Motor neuron (in vitro differentiated cells): ENCODE measurements around the gene GMCL1. TPM values are rescaled to one million over a fixed set of nuclear protein-coding genes. Genes with fewer than 3 reads are reported as not detected.
"Not testable (repeated sequence)": the region's sequence is repeated elsewhere in the genome, so short reads cannot be mapped to it uniquely, and the experiment has no call there.

Experiments used
- ATAC-seq, 8 experiments: fragments of 200-7000 bp; cut with Tn5 transposase; replicated peaks in 6 of 8; 2 replicates each; pipeline ENCODE4 v1.8.0; 2021; ENCODE audit warnings: mild to moderate bottlenecking in 8 of 8, moderate library complexity in 8 of 8
- H3K27ac ChIP-seq, 2 donors: fragments of 250-450 bp; sonication (Bioruptor Pico); 2 replicates each; pipeline ENCODE4 v1.9.0; 2021; ENCODE audit warnings: antibody characterized with exemption in 2 of 2, mild to moderate bottlenecking in 2 of 2, moderate library complexity in 1 of 2
- H3K4me1 ChIP-seq, 2 donors: fragments of 250-450 bp; sonication (Bioruptor Pico); replicated peaks in 1 of 2; 2 replicates each; pipeline ENCODE4 v1.6.1; 2021; ENCODE audit warnings: antibody characterized with exemption in 2 of 2, mild to moderate bottlenecking in 2 of 2, moderate library complexity in 1 of 2
- H3K4me3 ChIP-seq, 5 donors: fragments of 250-450 bp; sonication (Bioruptor Pico); 2 replicates each; pipeline ENCODE4 v1.9.0; 2021; ENCODE audit warnings: antibody characterized with exemption in 5 of 5, mild to moderate bottlenecking in 5 of 5, moderate library complexity in 4 of 5
- WGBS, 10 experiments: fragments of 450-650 bp; shearing (Covaris generic); methylation state at CpG; one replicate each; pipeline ENCODE4 v1.0.0; 2022; 5-methylcytosine and 5-hydroxymethylcytosine counted together
- in situ Hi-C, 9 experiments: fragments of 400-800 bp; cut with MboI; loops; one replicate each; pipeline ENCODE4 v1.15.0; 2021; ENCODE audit warnings: low sequenced_read_pairs in 9 of 9, low pct_unique_long_range_greater_than_20kb in 2 of 9; ENCODE audit not compliant: unreplicated experiment in 9 of 9
- total RNA-seq, 8 experiments: library from RNA; unstranded; fragments of 300-600 nt; gene quantifications; 2 replicates each; pipeline versions ENCODE4 v1.2.3 to v1.2.4, GENCODE V29; 2022

The GMCL1 gene
- total RNA-seq, 8 experiments from 2014 or later, result 6.4 to 19.5 (median 8.5) TPM

DNA sequence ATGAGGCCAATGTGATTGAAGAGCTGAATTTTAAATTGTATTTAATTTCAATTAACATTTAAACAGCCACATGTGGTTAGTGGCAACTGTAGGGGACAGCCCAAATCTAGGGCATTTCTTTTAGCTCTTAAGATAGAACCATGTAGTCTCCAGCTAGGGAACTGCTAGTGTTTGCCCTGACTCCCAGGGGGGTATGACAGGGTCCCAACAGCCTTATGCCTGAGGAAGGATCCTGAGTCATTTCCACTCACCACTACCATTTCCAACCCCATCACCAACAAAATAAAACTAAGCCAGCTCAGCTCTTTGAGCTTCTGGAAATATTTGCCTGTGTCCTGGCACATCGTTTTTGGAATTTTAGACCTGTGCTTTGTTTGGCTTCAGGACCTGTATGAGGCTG lies 13.7 kb upstream of the GMCL1 start:
- in situ Hi-C loops, result loop anchor here in 4 of 9 experiments (5.0 to 25.0 kb wide), 4 partner anchors 88 to 253 kb away; no protein-coding TSS in a partner anchor
- 25 to 60% (median 44%) methylated on average over 1 of the region's 1 CpG; no CpG with 5 or more reads in 7 of the 10 experiments for WGBS, 10 experiments
- Histone ChIP-seq H3K4me3 (no peak overlapping the region), H3K27ac (no peak overlapping the region), H3K4me1 (no peaks in the 10 kb centered on the region)
- ATAC-seq, result no peak

DNA sequence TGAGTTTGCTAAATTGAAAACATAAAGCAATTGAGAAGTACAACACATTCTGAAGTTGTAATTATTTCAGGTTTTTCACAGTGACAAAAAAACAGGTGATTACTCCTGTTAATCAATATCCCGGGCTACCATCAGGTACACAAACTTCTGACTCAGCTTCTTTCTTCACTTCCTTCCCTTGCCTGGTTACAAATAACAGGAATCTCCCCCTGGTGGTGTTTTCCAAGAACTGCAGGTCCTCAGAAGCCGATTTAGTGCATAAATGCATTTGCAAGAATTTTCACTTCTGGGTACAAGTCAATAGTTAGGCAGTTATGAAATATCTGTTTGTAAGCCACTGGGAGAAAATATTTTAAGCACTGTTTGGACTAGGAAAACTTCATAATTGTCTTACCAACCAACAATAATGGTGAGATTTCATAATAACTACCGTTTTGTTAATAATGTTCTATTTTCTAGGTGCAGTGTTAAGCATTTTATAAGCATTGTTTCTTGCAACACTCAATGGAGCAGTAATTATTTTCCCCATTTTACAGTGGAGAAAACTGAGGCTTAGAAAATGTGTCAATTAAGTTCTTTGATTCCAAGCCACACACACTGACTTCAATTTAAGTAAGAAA lies 12.4 kb upstream of the GMCL1 start:
- no peak overlapping the region for H3K27ac ChIP-seq
- no peak overlapping the region for H3K4me3 ChIP-seq
- peak in 7 of 8 experiments; percentile 35 to 69 (median 54) for ATAC-seq
- in situ Hi-C loops, result loop anchor here in 4 of 9 experiments (5.0 to 25.0 kb wide), 4 partner anchors 90 to 255 kb away; no protein-coding TSS in a partner anchor
- no peaks in the 10 kb centered on the region for H3K4me1 ChIP-seq
- 0 to 40% (median 19%) methylated on average over 1 to 3 of the region's 3 CpGs for WGBS, 10 experiments

- 40 to 100% (median 83%) methylated on average over 1 to 4 of the region's 4 CpGs; no CpG with 5 or more reads in 3 of the 10 experiments for WGBS, 10 experiments
- Histone ChIP-seq H3K4me3 (no peak overlapping the region), H3K27ac (no peak overlapping the region), H3K4me1 (no peaks in the 10 kb centered on the region)
- no peak for ATAC-seq
- in situ Hi-C loops, result loop anchor here in 4 of 9 experiments (5.0 to 25.0 kb wide), 4 partner anchors 91 to 256 kb away; no protein-coding TSS in a partner anchor
Measured at GRCh38 chr2:69817729-69818501, 11.5 kb upstream of the GMCL1 start.

DNA sequence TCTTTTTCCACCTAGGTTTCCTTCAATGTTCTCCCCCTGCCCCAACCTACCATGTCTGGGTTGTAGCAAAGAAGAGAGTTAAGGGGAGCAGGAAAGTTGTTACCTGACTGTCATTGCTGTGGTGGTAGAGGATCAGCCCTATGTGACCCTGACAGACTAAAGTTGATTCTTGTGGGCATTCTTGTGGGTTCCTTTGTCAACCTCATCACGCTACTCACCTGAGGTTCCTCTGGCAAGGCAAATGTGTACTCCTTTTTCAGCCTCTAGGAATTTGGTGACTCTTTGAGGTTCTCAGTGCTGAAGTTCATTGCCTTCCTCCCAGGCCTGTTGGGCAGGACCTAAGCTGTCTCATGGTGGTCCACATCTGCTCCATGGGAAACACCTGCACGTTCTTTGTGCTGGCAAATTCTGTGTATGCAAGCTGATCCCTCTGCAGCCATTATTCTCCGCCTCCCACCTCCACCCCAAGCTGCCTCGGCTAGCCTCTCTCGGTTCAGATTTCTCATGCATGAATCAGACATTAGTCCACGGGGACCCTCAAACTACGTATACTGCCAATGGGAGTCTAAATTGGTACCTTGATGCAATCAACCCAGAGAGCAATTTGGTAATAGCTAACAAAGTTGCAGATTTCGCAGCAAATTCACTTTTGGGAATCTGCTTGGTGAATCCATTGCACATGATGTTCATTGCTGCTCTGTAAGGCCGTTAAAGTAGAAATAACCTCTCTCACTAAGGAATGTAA lies 1.5 kb upstream of the GMCL1 start:
- in situ Hi-C loops, result no loop called here
- no peak for ATAC-seq
- Histone ChIP-seq H3K27ac (no peak overlapping the region), H3K4me3 (no peak overlapping the region), H3K4me1 (peaks cover 11 to 16% of the 10 kb centered on the region in 2 donors)
- 49 to 100% (median 94%) methylated on average over 2 to 8 of the region's 9 CpGs; no CpG with 5 or more reads in 2 of the 10 experiments for WGBS, 10 experiments

DNA sequence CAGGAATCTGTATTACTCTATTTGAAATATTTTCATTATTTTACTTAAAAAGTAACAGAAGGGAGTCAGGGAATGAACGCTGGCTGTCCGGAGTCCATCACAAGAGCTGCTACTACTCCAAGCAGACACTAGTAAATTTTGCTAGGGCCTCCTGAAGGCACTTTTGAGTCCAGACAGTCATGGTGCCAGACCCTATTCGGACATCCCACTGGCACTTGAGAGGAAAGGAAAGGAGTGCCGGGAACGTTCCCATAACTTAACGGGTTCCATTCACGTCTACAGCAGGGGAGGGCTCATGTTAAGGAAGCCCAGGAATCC lies 563 bp upstream of the GMCL1 start:
- no peak for ATAC-seq
- in situ Hi-C loops, result no loop called here
- Histone ChIP-seq H3K27ac (peak overlapping the region; percentile 78 to 90), H3K4me3 (peak overlapping the region; percentile 57 to 91 (median 72)), H3K4me1 (peaks cover 11 to 16% of the 10 kb centered on the region in 2 donors)
- 0 to 19% (median 5%) methylated on average over 1 to 6 of the region's 7 CpGs; no CpG with 5 or more reads in 3 of the 10 experiments for WGBS, 10 experiments

DNA sequence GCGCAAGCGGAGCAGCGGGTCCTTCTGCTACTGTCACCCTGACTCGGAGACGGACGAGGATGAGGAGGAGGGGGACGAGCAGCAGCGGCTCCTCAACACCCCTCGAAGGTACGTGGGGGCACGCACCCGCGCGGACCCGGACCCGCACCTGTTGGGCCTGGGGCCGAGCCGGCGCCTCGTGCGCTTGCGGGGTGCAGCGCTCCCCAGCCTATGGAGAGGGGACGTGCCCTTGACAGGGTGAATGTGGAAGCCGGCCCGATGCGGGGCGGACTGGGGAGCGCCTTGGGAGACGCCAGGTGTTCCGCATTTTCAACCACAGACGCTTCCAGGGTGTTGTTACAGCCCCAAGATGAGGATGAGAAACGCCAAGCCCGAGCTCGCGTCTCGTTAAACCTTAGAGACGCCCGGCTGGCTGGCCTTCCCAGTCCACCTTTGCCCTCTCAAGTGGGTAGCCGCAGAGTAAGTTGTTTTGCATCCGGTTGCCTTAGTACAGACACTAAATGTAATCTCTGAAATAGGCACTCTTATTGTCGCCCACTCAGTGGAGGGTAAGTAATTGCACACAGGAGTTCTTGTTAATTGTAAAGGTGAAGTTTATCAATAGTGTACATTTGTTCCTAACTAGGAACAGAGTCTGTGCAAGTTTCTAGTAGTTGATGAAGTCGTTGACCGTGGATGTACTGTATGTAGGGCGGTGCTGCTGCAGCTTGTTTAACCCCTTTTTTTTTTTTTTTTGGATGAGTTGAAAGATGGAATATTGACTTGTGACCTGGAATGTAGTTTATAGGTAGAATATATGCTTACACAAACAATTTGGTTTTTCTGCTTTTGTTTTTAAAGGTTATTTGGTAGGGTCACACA lies 815 bp downstream of the GMCL1 start:
- ATAC-seq, result peak; percentile 5 to 25 (median 14)
- H3K4me3 ChIP-seq, result peak overlapping the region; percentile 57 to 91 (median 72)
- peak overlapping the region; percentile 57 to 81 for H3K27ac ChIP-seq
- WGBS, 10 experiments, result 0 to 17% (median 2%) methylated on average over 1 to 12 of the region's 45 CpGs
- H3K4me1 ChIP-seq, result peaks cover 11 to 18% of the 10 kb centered on the region in 2 donors
- in situ Hi-C loops, result no loop called here

DNA sequence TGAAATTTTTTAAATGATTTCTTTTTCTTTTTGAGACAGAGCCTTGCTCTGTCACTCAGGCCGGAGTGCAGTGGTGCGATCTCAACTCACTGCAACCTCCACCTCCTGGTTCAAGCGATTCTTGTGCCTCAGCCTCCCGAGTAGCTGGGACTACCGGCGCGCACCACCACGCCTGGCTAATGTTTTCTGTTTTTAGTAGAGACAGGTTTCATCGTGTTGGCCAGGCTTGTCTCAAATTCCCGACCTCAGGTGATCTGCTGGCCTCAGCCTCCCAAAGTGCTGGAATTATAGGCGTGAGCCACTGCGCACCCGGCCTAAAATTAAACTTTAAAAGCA lies 1.4 kb downstream of the GMCL1 start:
- H3K27ac ChIP-seq, ATAC-seq, in situ Hi-C loops: not testable (repeated sequence)
- Histone ChIP-seq H3K4me3 (peak overlapping the region; percentile 57 to 91 (median 72)), H3K4me1 (peaks cover 11 to 18% of the 10 kb centered on the region in 2 donors)
- WGBS, 10 experiments, result 39 to 88% (median 73%) methylated on average over 3 to 10 of the region's 13 CpGs; no CpG with 5 or more reads in 2 of the 10 experiments

DNA sequence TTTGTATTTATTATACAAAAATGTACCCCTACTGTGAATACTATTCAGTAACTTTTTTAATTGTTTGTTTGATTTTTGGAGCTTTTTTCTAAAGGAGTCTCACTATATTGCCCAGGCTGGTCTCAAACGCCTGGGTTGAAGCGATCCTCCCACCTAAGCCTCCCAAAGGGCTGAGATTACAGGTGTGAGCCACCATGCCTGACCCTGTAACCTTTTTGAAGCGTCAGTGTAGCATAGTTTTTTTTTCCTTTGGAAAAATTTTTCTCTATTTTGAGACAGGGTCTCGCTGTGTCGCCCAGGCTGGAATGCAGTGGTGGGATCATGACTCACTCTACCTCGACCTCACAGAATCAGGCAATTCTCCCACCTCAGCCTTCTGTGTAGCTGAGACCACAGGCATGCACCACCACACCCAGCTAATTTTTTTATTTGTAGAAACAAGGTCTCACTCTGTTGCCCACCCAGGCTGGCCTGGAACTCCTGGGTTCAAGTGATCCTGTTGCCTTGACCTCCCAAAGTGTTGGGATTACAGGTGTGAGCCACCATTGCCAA lies 2.0 kb downstream of the GMCL1 start:
- WGBS, 10 experiments, result 77 to 100% (median 90%) methylated on average over 1 to 6 of the region's 6 CpGs; no CpG with 5 or more reads in 1 of the 10 experiments
- Histone ChIP-seq H3K4me3 (peak overlapping the region in 1 of 5 donors; percentile 72), H3K4me1 (peaks cover 11 to 18% of the 10 kb centered on the region in 2 donors), H3K27ac (no peak overlapping the region)
- no peak for ATAC-seq
- in situ Hi-C loops, result no loop called here

DNA sequence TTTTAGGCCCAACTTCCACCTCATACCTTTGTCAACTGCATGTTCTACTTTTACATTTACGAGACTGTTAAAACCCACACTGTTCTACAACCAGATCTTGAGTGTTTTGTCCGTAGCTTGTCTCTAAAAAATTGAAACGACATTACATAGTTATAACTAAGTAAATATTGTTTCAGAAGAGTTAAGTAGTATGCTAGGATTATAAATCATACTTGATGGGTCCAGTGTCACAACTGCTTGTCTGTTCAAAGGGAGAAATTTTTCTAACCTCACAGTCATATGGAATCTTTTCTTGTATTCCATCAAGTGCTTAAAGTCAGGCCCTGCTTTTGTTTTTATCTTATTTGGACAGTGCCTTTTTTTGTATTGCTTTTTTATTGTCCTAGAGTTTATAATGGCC lies 4.3 kb downstream of the GMCL1 start:
- Histone ChIP-seq H3K27ac (no peak overlapping the region), H3K4me3 (no peak overlapping the region), H3K4me1 (peaks cover 11 to 13% of the 10 kb centered on the region in 2 donors)
- WGBS, 10 experiments, result 81 to 100% (median 89%) methylated on average over 1 to 3 of the region's 3 CpGs; no CpG with 5 or more reads in 1 of the 10 experiments
- ATAC-seq, result no peak
- in situ Hi-C loops, result no loop called here

DNA sequence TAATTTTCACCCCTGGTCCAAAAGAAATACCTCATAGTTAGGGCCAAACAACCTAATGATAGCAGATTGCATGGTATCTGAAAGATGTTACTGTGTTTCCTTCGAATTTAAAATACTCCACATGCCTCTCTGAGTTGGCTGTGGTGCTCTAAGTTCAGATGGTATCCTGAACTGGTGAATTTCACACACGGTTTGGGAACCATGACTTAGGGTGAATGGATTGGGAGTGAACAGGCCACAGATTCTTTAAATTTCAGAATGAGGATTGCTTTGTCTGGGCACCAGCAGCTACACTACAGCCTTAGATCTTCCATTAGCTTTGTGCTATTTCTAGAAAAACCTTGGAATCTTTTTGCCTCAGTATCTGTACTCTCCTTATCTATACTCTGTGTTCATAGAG lies 6.2 kb downstream of the GMCL1 start:
- Histone ChIP-seq H3K4me3 (no peak overlapping the region), H3K27ac (no peak overlapping the region), H3K4me1 (peaks cover 10 to 11% of the 10 kb centered on the region in 2 donors)
- no peak for ATAC-seq
- 17 to 100% (median 80%) methylated on average over 1 to 2 of the region's 2 CpGs; no CpG with 5 or more reads in 3 of the 10 experiments for WGBS, 10 experiments
- in situ Hi-C loops, result no loop called here

GRCh38 chr2:69836316-69836715 lies 6.9 kb downstream of the GMCL1 start:
- Histone ChIP-seq H3K27ac (no peak overlapping the region), H3K4me1 (peaks cover 3 to 7% of the 10 kb centered on the region in 2 donors), H3K4me3 (no peak overlapping the region)
- no peak for ATAC-seq
- in situ Hi-C loops, result no loop called here
- 50 to 86% (median 67%) methylated on average over 2 to 4 of the region's 5 CpGs; no CpG with 5 or more reads in 1 of the 10 experiments for WGBS, 10 experiments

GRCh38 chr2:69837533-69837932 lies 8.1 kb downstream of the GMCL1 start:
- no peak overlapping the region for H3K27ac ChIP-seq
- ATAC-seq, result no peak
- in situ Hi-C loops, result no loop called here
- peaks cover 0 to 2% of the 10 kb centered on the region in 2 donors for H3K4me1 ChIP-seq
- H3K4me3 ChIP-seq, result no peak overlapping the region
- 89 to 100% (median 94%) methylated on average over 1 to 2 of the region's 2 CpGs; no CpG with 5 or more reads in 1 of the 10 experiments for WGBS, 10 experiments
